ENCODE measurements around the gene SSBP3.
"Not testable (repeated sequence)": the region's sequence is repeated elsewhere in the genome, so short reads cannot be mapped to it uniquely, and the experiment has no call there.

The SSBP3 gene

DNA sequence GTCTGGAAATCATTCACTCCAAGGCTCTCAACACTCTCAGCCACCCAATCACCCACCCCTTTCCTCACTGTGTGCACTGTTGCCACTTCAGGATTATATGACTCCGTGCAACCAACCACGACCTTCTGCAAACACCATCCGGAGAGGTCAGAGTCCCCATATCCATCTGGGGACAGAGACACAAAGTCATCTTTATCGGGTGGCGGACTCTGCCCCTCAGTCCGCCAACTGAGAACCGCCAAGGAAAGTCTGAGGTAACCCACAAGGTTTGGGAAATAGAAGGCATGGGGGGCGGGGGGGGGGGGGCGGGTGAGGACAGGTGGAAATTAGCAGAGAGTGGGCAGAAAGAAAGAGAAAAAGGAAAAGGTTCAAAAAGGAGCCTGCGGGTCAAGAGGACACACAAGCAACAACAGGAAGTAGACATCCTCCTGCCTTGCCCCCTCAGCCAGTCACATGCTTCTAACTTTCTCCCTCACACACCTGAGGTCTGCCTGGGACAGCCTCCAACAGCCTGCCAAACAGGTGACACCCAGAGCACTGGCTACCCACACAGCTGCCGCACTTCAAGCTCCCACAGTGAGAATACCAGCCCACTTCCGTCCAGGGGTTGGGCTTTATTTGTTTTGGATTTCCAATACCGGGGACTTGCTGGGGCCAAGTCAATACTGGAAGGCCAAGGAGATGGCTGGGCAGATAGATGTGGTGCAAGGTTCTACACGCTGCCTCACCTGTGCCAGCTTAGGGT, 58.1 kb downstream of the SSBP3 start:
- FAIRE-seq: no peak

DNA sequence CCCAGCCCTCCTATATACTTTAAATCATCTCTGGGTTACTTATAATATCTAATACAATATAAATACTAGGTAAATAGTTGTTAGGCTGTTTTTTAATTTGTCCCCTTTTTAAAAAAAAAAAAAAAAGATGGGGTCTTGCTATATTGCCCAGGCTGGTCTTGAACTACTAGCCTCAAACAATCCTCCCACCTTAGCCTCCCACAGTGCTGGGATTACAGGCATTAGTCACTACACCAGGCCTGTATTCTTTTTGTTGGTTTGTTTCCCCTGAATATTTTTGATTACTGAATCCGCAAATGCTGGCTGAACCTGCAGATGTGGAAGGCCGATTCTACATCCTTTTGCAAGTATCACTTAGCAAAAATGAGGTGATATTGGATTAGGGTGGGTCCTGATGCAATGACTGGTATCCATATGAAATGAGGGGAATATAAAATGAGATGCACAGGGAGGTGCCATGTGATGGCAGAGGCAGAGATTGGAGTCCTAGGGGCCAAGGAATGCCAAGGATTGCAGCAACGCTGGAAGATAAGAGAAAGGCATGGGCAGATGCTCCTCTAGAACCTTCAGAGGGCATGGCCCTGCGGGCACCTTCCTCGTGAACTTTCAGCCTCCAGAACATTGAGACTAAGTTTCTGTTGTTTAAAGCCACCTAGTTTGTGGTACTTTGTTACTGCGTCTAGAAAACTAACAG, 58.8 kb downstream of the SSBP3 start:
- no peak for FAIRE-seq

DNA sequence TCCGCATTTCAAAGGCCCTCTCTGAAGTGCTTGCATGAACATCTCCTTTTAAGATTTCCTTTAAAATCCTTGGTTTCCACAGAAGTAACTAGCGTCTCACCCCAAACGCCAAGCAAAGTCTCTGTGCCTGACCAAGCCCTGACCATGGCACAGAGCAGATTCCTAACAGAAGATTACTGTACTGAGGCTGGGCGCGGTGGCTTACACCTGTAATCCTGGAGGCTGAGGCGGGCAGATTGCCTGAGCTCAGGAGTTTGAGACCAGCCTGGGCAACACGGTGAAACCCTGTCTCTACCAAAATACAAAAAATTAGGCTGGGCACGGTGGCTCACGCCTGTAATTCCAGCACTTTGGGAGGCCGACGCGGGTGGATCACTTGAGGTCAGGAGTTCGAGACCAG, 60.6 kb downstream of the SSBP3 start:
- not testable (repeated sequence) for FAIRE-seq

DNA sequence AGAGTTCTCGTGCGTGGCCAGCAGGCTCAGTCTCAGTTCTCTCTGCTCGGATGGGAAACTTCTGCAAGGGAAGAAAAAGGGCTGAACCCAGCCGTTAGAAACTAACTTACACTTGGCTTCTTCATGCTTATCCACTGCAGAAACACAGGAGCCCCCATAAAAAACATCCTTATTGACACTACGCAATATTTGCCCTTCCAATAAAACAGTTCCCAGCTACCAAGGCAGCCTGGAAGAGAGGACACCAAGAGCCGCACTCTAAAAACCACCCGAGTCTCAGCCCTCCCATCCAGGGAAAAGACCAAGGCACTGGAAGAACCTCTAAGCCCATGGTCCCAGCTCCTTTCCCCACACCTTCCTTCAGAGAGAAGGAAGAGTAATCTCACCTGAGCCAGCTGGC, 61.1 kb downstream of the SSBP3 start:
- no peak for FAIRE-seq

DNA sequence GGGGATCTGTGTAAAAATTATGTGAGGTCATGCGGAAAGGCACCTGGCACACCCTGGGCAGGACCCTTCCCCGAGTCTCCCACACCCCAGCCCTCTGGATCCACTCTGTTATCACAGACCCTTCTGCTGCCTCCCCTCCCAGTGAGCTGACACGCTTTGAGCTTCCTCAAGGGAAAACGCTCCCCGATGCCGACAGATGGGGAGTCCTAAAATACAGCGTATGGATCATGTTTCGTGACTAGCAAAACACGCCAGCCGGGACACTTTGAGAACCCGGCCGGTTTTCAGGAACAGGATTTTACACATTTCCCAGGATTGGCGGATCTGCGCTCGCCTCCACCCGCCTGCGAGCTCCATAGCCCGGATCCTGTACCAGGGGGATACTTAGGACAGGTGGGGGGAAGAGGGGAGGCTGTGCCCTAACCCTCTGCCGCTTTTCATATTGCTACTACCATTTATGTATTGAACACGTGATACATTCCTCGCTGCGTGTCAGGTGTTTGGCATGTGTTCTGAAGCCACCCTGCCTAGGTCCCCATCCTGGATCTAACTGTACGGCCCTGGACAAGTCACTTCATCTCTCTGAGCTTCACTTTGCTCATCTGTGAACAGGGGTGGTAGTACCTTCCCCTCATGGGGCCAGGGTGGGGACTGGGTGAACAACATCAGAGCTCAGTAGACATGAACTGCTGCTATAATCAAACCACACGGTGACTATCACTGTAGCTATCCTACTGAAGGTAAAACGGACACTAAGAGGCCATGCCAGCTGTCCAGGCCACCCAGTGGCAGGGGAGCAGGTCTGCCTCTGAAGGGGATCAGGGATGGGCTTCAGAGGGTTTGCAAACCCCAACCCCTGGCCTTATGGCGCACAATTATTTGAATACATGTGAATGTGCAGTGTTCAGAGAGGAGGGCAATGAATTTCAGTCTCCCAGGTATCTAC, 63.2 kb downstream of the SSBP3 start:
- no peak for FAIRE-seq

DNA sequence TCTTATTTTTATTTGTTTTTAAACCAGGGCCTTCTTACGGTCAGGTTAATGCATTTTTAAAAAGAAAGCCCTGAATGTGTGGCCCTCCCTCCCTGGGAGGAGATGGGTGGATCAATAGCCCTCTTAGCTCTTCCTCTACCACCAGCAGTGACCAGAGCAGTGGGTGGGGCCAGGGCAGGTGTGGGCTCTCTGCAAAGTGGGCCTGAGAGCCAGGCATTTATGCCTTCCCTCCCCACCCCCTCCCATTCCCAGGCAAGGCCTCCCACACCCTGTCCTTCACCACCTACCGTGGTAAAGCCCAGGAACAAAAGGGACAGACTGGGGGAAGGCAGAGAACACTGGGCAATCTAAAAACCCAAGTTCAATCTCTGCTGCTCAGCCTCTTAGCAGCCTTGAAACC, 63.9 kb downstream of the SSBP3 start:
- no peak for FAIRE-seq

DNA sequence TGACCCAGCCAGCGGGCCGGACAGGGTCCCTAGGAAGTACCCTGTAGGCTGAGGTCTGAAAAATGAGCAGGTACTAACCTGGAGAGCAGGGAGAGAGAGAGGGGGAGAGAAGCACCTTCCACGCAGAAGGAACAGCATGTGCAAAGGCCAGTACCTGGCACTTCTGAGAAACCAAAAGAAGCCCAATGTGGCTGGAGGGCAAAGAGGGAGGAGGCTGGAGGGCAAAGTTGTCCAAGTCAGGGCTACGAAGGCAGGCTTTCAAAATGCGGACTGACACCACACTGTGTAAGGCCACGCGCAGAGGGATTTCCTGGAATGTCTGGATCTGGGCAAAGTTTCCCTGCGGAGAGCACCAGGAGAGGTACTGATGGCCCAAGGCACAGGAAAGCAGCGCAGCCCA, 64.4 kb downstream of the SSBP3 start:
- no peak for FAIRE-seq

GRCh38 chr1:54340878-54341277, 65.3 kb downstream of the SSBP3 start:
- no peak for FAIRE-seq

DNA sequence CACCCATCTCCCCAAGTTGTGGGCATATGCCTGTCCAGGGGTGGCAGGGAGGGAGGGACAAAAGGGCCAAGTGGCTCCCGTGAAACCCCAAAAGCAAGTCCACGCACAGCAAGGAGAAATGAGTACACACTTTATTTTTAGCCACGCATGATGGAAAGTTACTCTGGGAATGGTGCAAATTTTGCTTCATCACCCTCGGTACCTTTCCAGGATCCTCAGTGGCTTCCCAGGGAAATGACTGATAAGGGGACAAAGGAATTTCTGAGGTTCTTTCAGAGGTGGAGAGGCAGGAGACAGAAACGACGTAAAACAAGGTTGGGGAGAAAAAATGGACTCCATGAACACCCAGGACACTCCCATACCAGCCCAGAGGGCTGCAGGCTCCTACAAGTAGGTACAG, 65.8 kb downstream of the SSBP3 start:
- no peak for FAIRE-seq

GRCh38 chr1:54339126-54339525, 67.1 kb downstream of the SSBP3 start:
- no peak for FAIRE-seq

DNA sequence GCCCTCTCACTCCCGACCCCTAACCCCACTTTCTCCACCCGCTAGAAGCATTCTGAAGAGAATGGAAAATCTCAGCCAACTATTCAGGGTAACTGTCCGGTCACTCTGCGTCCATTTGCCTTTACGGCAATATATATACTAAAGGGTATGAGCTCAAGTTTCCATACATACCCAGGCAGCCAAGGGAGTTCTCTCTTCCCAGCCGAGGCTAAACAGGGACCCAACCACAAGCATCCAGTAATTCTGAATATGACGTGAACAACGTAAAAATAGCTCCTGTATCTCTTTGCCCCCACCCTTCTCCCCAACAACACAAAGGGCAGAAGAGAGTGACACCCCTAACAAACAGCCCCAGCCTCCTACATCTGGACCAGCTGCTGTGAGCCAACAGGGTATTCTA, 67.7 kb downstream of the SSBP3 start:
- FAIRE-seq: no peak

DNA sequence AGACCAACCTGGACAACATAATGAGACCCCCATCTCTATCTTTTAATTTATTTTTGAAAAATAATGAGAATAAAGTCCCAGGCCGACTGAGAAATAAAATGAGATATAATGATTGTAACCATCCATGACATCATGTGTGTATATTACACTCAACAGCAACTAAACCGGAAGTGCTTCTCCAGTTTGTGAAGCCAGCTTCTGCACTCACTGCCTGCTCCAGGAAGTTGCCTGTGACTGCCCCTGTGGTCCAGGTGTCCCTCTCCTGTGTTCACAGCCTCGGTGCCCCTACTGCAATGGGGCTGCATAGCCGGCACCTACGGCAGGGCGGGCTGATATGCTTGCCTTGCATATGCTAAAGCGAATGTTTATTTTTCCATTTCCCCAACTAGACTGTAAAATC, 68.3 kb downstream of the SSBP3 start:
- FAIRE-seq: no peak

- FAIRE-seq: no peak
These were observed 69.2 kb downstream of the SSBP3 start for GRCh38 chr1:54337034-54337433.

GRCh38 chr1:54336116-54336515, 70.1 kb downstream of the SSBP3 start:
- no peak for FAIRE-seq

- no peak for FAIRE-seq
These were observed 70.5 kb downstream of the SSBP3 start for GRCh38 chr1:54335755-54336108.

- FAIRE-seq: no peak
These were observed 71.0 kb downstream of the SSBP3 start for GRCh38 chr1:54335011-54335754.

- FAIRE-seq: no peak
These were observed 73.2 kb downstream of the SSBP3 start for GRCh38 chr1:54332781-54333585.

GRCh38 chr1:54331843-54332463, 74.2 kb downstream of the SSBP3 start:
- no peak for FAIRE-seq

- no peak for FAIRE-seq
These were observed 75.0 kb downstream of the SSBP3 start for GRCh38 chr1:54331091-54331772.

- FAIRE-seq: no peak
These were observed 76.7 kb downstream of the SSBP3 start for GRCh38 chr1:54329312-54330003.
